DND-41 (cell line): ENCODE measurements around the gene NEXN.

Experiments
- ATAC-seq: fragments of 200-7000 bp; cut with Tn5 transposase; 3 replicates; pipeline ENCODE4 v1.9.1; 2021; ENCODE audit warnings: low read depth; ENCODE audit not compliant: insufficient read depth
- DNase-seq: peaks from one replicate; pipeline ENCODE4 v3.0.0-alpha.2; 2020
- H2AFZ ChIP-seq: 2 replicates; pipeline ENCODE4 v1.6.0; 2012; ENCODE audit warnings: low read depth, low read length
- H3K27ac ChIP-seq: 2 replicates; pipeline ENCODE4 v1.5.1; 2012; ENCODE audit warnings: low read length, inconsistent platforms
- H3K27me3 ChIP-seq: fragments of 200-600 bp; sonication (generic); 2 replicates; pipeline ENCODE4 v1.6.0; 2012; ENCODE audit warnings: low read length, mild to moderate bottlenecking, inconsistent platforms; ENCODE audit not compliant: insufficient read depth, poor library complexity
- H3K36me3 ChIP-seq: 2 replicates; pipeline ENCODE4 v1.5.1; 2012; ENCODE audit warnings: low read length, inconsistent platforms; ENCODE audit not compliant: insufficient read depth
- H3K4me1 ChIP-seq: 2 replicates; pipeline ENCODE4 v1.5.1; 2012; ENCODE audit warnings: mild to moderate bottlenecking, low read length; ENCODE audit not compliant: insufficient read depth
- H3K4me2 ChIP-seq: 2 replicates; pipeline ENCODE4 v1.6.0; 2012; ENCODE audit warnings: mild to moderate bottlenecking, moderate library complexity, low read length, inconsistent platforms; ENCODE audit not compliant: insufficient read depth
- H3K4me3 ChIP-seq, 2 experiments: fragments of 200-600 bp in 1 of 2; shearing (Covaris generic) in 1 of 2; 2 replicates each; pipeline ENCODE4 v1.5.1; 2012 to 2016; ENCODE audit warnings: inconsistent platforms in 2 of 2, low read length in 2 of 2, mild to moderate bottlenecking in 2 of 2, low read depth in 1 of 2, moderate library complexity in 1 of 2
- H3K79me2 ChIP-seq: 2 replicates; pipeline ENCODE4 v1.6.0; 2012; ENCODE audit warnings: low read length, inconsistent platforms; ENCODE audit not compliant: insufficient read depth
- H3K9ac ChIP-seq: 2 replicates; pipeline ENCODE4 v1.6.0; 2012; ENCODE audit warnings: low read depth, mild to moderate bottlenecking, inconsistent platforms, low read length, moderate library complexity
- H3K9me3 ChIP-seq: 2 replicates; pipeline ENCODE4 v1.5.1; 2012; ENCODE audit warnings: low read length, moderate library complexity, mild to moderate bottlenecking, inconsistent platforms; ENCODE audit not compliant: insufficient read depth, severe bottlenecking
- H4K20me1 ChIP-seq: 2 replicates; pipeline ENCODE4 v1.6.0; 2012; ENCODE audit warnings: low read length; ENCODE audit not compliant: insufficient read depth
- CTCF ChIP-seq: IDR thresholded peaks from 2 replicates; pipeline ENCODE4 v1.5.1; 2012; ENCODE audit warnings: borderline replicate concordance, low read length, moderate library complexity, mild to moderate bottlenecking; ENCODE audit not compliant: poor library complexity, severe bottlenecking; ENCODE audit errors: extremely low read depth
- EZH2 ChIP-seq: IDR thresholded peaks from 3 replicates; pipeline ENCODE4 v1.6.1; 2012; ENCODE audit warnings: borderline replicate concordance, low read depth, mild to moderate bottlenecking, moderate library complexity, low read length, inconsistent platforms; ENCODE audit not compliant: severe bottlenecking

NEXN gene

GRCh38 chr1:77938651-77939050 is 50.2 kb downstream of the NEXN start:
- no peaks in the 10 kb centered on the region for H3K9me3 ChIP-seq
- no peaks in the 10 kb centered on the region for H3K79me2 ChIP-seq
- no peak for DNase-seq
- H3K4me1 ChIP-seq, result no peaks in the 10 kb centered on the region
- no peaks in the 10 kb centered on the region for H4K20me1 ChIP-seq
- no peak for ATAC-seq
- H3K27ac ChIP-seq, result no peak overlapping the region
- peaks cover 20% of the 10 kb centered on the region for H3K36me3 ChIP-seq
- no peak overlapping the region for H3K9ac ChIP-seq
- H3K4me2 ChIP-seq, result no peak overlapping the region
- no peak overlapping the region for H3K4me3 ChIP-seq
- H3K27me3 ChIP-seq, result no peaks in the 10 kb centered on the region
- TF ChIP-seq EZH2, result no peak
- TF ChIP-seq CTCF, result no peak
- H2AFZ ChIP-seq, result no peak overlapping the region

DNA sequence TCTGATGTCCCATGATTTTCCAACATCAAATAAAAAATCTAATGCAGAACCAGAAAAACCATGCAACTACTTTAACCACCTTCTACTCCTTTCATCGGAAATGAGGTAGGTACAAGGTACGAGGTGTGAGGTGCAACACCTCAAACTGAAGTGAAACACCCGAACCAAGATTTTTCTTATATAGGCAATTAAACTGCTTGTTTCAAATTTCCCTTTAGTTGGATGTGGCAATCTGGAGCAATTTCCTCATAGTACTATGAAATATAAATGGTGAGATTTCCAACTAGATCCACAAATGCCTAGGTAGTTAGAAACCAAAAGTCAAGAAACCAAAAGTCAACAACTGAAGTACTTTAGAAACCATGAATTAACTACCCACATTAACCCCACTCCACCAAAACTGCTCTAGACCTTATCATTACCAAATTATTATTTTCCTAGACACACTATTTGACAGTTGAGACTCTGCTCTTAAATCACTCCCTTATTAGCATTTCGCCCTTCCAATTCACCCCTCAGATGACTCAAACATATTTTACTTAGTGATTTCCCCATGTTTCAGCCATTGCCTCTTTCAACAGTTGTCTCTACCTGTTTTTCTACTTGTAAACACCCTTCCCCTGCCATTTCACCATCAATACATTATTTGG is 52.6 kb downstream of the NEXN start:
- Histone ChIP-seq H3K4me1 (no peaks in the 10 kb centered on the region), H2AFZ (no peak overlapping the region), H3K27me3 (no peaks in the 10 kb centered on the region), H3K4me2 (no peak overlapping the region), H3K9me3 (no peaks in the 10 kb centered on the region), H3K27ac (no peak overlapping the region), H3K36me3 (peaks cover 39% of the 10 kb centered on the region), H3K9ac (no peak overlapping the region), H3K79me2 (no peaks in the 10 kb centered on the region), H3K4me3 (no peak overlapping the region), H4K20me1 (no peaks in the 10 kb centered on the region)
- ATAC-seq (no peak), DNase-seq (no peak)
- TF ChIP-seq CTCF, result no peak

- Histone ChIP-seq H2AFZ (no peak overlapping the region), H3K9ac (no peak overlapping the region), H3K4me1 (no peaks in the 10 kb centered on the region), H3K36me3 (peaks cover 54% of the 10 kb centered on the region), H3K4me2 (no peak overlapping the region), H3K4me3 (no peak overlapping the region), H3K27me3 (no peaks in the 10 kb centered on the region), H3K27ac (no peak overlapping the region), H4K20me1 (peaks cover 3% of the 10 kb centered on the region; the same call in 1 of the 2 replicates), H3K9me3 (no peaks in the 10 kb centered on the region), H3K79me2 (no peaks in the 10 kb centered on the region)
- no peak for DNase-seq
- ATAC-seq, result no peak
- TF ChIP-seq EZH2 (no peak), CTCF (no peak)
Observed at GRCh38 chr1:77942400-77943140, 54.1 kb downstream of the NEXN start.

GRCh38 chr1:77945345-77945744 is 56.9 kb downstream of the NEXN start:
- DNase-seq, result no peak
- H3K79me2 ChIP-seq, result peaks cover 10% of the 10 kb centered on the region; the same call in 1 of the 2 replicates
- no peak overlapping the region for H3K9ac ChIP-seq
- H3K36me3 ChIP-seq, result peaks cover 82% of the 10 kb centered on the region
- H2AFZ ChIP-seq, result no peak overlapping the region
- H4K20me1 ChIP-seq, result peaks cover 3% of the 10 kb centered on the region; the same call in 1 of the 2 replicates
- no peak overlapping the region for H3K4me2 ChIP-seq
- H3K9me3 ChIP-seq, result no peaks in the 10 kb centered on the region
- H3K4me1 ChIP-seq, result no peaks in the 10 kb centered on the region
- ATAC-seq, result no peak
- no peaks in the 10 kb centered on the region for H3K27me3 ChIP-seq
- H3K4me3 ChIP-seq, result no peak overlapping the region
- TF ChIP-seq CTCF (no peak), EZH2 (no peak)
- no peak overlapping the region for H3K27ac ChIP-seq
